SU-DHL-6 (cell line): ENCODE results near the gene PPP1R11.
"Not testable (repeated sequence)": the region's sequence is repeated elsewhere in the genome, so short reads cannot be mapped to it uniquely, and the experiment has no call there.

Experiments used
- EZH2phosphoT487 ChIP-seq: fragments of 200-600 bp; sonication (generic), shearing (Covaris generic); conservative IDR thresholded peaks from 2 replicates; pipeline ENCODE4 v1.6.1; 2018; ENCODE audit warnings: mild to moderate bottlenecking, antibody characterized with exemption, low read length, moderate library complexity, mixed read lengths
- TF ChIP-seq, protein P1 (sequence below): fragments of 200-600 bp; sonication (generic); IDR thresholded peaks from one replicate; pipeline ENCODE4 v1.5.1; 2017; ENCODE audit warnings: antibody characterized with exemption, mild to moderate bottlenecking, low read length, moderate library complexity; ENCODE audit not compliant: insufficient read depth, poor library complexity, severe bottlenecking

DNA sequence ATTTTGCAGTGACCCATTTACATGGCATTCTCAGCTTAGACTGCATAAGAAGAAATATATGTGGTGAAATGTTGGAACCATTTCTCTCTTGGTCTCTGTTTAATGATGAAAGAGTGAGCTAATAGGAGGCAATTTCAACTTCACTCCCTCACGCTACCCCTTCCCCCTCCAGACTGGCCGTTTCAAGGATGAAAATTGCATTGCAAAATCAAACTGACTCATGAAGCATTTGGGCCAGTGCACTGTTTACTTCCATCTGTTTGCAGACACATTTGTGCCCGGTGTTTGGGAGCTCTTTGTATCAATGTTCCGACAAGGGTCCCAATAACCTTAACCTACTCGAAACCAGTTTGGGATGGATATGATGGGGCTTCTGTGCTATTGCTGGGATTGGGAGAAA, 33.6 kb upstream of the PPP1R11 start:
- TF ChIP-seq, protein P1, sequence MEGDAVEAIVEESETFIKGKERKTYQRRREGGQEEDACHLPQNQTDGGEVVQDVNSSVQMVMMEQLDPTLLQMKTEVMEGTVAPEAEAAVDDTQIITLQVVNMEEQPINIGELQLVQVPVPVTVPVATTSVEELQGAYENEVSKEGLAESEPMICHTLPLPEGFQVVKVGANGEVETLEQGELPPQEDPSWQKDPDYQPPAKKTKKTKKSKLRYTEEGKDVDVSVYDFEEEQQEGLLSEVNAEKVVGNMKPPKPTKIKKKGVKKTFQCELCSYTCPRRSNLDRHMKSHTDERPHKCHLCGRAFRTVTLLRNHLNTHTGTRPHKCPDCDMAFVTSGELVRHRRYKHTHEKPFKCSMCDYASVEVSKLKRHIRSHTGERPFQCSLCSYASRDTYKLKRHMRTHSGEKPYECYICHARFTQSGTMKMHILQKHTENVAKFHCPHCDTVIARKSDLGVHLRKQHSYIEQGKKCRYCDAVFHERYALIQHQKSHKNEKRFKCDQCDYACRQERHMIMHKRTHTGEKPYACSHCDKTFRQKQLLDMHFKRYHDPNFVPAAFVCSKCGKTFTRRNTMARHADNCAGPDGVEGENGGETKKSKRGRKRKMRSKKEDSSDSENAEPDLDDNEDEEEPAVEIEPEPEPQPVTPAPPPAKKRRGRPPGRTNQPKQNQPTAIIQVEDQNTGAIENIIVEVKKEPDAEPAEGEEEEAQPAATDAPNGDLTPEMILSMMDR = not testable (repeated sequence)
- not testable (repeated sequence) for TF ChIP-seq EZH2phosphoT487
